Renal pelvis (tissue), 4 donors: ENCODE measurements around the gene CCNL1. TPM values are rescaled to one million over a fixed set of nuclear protein-coding genes. Genes with fewer than 3 reads are reported as not detected.

ENCODE experiments used
- DNase-seq: peaks from one replicate; pipeline ENCODE4 v3.0.0-alpha.2; 2013
- polyA plus RNA-seq, 3 donors: library from polyadenylated mRNA; unstranded; fragments of 120-200 nt; gene quantifications; one replicate each; pipeline ENCODE4 v1.2.1, GENCODE V29; 2013; ENCODE audit not compliant: insufficient read length in 3 of 3

Gene CCNL1
- polyA plus RNA-seq, 3 donors = 138 to 169 (median 168) TPM

- no peak for DNase-seq
These were observed 10.7 kb downstream of the CCNL1 start for GRCh38 chr3:157149136-157149696.

- no peak for DNase-seq
These were observed 11.6 kb downstream of the CCNL1 start for GRCh38 chr3:157148196-157148889.

GRCh38 chr3:157147099-157147803, 12.7 kb downstream of the CCNL1 start:
- no peak for DNase-seq

- DNase-seq = no peak
These were observed 14.2 kb downstream of the CCNL1 start for GRCh38 chr3:157145606-157146322.

- no peak for DNase-seq
These were observed 17.6 kb downstream of the CCNL1 start for GRCh38 chr3:157142315-157142714.

- DNase-seq = no peak
These were observed 19.9 kb downstream of the CCNL1 start for GRCh38 chr3:157139938-157140534.

- no peak for DNase-seq
These were observed 23.1 kb downstream of the CCNL1 start for GRCh38 chr3:157136647-157137387.

- DNase-seq = no peak
These were observed 24.1 kb downstream of the CCNL1 start for GRCh38 chr3:157135671-157136396.

GRCh38 chr3:157134620-157135191, 25.2 kb downstream of the CCNL1 start:
- no peak for DNase-seq

GRCh38 chr3:157133434-157134320, 26.3 kb downstream of the CCNL1 start:
- no peak for DNase-seq

GRCh38 chr3:157132936-157133335, 27.0 kb downstream of the CCNL1 start:
- no peak for DNase-seq

- no peak for DNase-seq
These were observed 27.6 kb downstream of the CCNL1 start for GRCh38 chr3:157132341-157132740.

GRCh38 chr3:157131861-157132260, 28.1 kb downstream of the CCNL1 start:
- no peak for DNase-seq

- DNase-seq = peak; percentile 70
These were observed 29.3 kb downstream of the CCNL1 start for GRCh38 chr3:157130467-157131251.

- no peak for DNase-seq
These were observed 30.0 kb downstream of the CCNL1 start for GRCh38 chr3:157129803-157130466.

GRCh38 chr3:157128771-157129681, 30.9 kb downstream of the CCNL1 start:
- no peak for DNase-seq
